NCI-H524 treated with DMSO at 0.1 percent for 48 hours (cell line): Measurements from ENCODE around the gene ZNF888.
"Not testable (repeated sequence)": the region's sequence is repeated elsewhere in the genome, so short reads cannot be mapped to it uniquely, and the experiment has no call there.

Experiments used
- DNase-seq: peaks from one replicate; lab custom pipeline; 2025; lab: John Stamatoyannopoulos, UW

ZNF888 gene

DNA sequence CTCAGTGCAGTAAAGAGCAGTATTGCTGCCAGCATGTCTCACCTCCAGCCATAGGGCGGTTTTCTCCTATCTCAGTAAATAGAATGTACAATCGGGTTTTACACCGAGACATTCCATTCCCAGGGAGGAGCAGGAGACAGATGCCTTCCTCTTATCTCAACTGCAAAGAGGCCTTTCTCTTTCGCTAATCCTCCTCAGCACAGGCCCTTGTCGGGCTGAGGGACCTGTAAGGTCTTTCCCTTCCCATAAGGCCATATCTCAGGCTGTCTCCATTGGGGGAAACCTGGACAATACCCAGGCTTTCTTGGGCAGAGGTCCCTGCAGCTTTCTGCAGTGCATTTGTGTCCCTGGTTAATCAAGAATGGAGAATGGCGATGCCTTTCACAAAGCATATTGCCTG, 50.2 kb downstream of the ZNF888 start:
- DNase-seq, result not testable (repeated sequence)

DNA sequence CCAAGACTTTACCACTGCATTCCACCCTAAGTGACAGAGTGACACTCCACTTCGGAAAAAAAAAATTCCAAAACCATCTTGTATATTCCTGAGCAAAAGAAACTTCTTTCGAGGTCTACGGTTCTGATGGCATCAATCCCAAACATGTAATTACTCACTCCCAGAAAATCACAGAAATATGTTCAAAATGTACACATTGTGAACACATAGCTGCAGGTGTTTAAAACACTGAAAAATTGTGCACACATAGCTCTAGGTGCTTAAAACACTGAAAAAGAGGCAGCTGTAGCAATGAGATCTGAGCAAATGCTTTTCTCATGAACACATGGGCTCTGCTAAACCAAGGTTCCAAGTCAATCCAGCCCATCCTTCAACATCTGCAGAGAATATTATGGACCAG, 51.8 kb downstream of the ZNF888 start:
- DNase-seq, result no peak

DNA sequence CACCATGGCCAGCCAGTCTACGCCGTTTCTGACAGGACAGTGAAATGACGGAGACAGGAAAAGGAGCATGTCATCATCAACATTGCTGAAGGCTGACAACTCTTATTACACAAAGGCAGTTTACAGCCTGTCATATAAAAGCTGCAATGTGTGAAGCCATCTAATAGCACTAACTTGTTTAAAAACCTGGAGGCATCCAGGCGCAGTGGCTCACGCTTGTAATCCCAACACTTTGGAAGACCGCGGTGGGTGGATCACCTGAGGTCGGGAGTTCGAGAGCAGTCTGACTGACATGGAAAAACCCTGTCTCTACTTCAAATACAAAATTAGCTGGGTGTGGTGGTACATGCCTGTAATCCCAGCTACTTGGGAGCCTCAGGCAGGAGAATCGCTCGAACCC, 55.2 kb downstream of the ZNF888 start:
- DNase-seq, result not testable (repeated sequence)

DNA sequence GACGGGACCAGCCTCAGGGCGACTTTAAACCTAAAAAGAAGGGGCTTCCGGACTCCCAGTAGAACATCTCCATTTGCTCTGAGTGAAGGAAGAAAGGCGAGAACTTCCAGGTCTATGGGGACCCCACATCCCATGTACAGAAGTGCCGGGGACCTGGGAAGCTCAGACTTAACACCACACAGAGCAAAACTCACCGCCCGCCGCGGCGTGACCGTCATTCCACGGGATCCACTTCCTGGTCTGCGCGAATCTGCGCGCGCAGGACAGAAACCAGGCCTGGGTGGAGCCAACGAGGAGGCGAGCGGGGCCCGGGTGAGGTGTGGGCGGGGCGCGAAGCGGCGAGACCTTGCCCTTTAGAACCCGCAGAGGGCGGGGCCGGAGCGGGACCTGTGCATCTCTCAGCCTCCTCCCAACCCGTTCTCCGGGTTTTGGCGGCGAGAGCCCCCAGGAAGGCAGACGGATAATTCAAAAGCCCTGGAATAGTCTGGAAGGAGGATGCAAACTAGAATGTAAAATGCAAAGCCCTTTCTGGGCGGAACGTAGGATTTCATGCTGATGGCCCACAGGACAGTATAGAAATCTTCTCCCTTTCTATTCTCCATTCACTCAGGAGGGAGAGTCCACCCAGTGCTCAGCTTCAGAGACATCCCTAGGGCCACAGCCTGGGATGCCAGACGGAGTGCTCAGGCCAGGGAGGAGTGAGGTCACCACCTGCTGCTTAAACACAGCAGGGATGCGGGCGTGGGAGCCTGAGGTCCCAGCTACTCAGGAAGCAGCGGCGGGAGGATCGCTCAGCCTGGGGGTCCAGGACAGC, 65.6 kb downstream of the ZNF888 start, which contains the start of gene ZNF468:
Gene ZNF468, minus strand, starts transcription at position 242 of the 814 bp plus-strand sequence. CDS start 3,347 bp downstream, outside the sequence.
- DNase-seq, result peak; percentile 22

DNA sequence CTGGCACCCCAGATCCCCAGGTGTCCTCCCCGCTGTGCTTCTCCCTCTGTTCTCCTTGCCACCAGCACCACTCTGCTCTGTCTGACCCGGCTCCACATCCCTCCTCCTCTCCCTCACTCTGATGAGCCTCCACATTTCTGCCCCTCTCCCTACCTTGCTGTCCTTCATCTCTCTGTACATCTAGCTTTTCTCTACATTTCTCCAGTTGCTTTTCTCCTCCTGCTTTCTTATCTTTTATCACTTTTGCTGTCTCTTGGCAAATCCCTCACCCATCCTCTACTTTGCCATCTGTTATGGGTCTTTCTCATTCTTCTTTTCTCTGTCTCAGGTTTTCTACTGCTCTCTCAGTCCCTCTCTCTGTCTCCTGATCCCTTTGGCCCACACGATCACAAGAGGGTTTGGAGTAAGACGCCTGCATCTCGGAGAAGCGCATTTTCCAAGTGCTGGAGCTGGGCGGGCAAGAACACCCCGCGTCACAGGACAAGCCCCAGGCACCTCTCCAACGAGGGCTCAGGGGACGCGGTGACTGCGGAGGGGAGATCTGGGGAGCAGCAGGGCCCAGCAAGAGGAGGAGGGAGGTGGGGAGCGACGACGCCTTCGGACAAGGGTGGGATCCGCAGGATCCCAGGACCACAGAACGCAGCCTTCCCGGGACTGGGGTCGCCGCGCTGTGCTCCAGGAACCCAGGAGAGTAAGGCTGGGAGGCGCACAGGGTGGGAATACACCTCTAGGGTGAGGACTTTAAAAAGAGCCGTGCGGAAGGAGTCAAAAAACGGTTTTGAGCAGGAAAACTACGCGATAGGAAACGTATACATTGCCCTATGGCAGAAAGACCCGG, 66.5 kb downstream of the ZNF888 start:
- DNase-seq, result not testable (repeated sequence)
